Measurements from ENCODE around the gene PAQR7.

DNA sequence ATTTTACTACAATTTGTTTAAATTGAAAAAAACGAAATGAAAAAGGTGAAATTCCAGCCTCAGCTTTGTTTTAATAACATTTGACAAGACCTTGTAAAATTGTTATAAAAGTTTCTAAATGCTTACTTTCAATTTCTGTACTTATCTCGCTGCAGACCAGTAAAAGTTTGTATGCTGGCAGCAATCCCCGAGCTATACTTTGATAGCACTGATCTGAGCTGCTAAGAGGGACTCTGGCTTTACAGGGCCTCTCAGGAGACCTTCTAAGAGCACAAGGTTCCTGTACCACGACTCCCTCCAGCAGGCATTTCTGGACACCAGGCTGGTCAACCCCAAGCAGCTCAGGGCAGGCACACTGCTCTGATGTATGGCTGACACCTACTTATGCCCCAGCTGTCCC lies 17.6 kb upstream of the PAQR7 start:
- TF ChIP-seq CTCF (IDR thresholded peaks at IDR 0.05) (no peak), POLR2A (IDR thresholded peaks at IDR 0.05) (no peak)

Data from thyroid gland (tissue), 4 donors.